Stimulated activated memory B cell treated with anti-CD40 and anti-IgM and Interleukin-4, amounts not matched to agents 10 μg/mL and 1 μg/mL and 100 μg/mL, for 72 hours (primary cell): ENCODE results near the gene GUK1.

Experiments used
- ATAC-seq: fragments of 150-1000 bp; cut with Tn5 transposase; 2 replicates; pipeline ENCODE4 v1.10.0; 2021
- H3K27ac Mint-ChIP-seq: one replicate; pipeline ENCODE4 v1.8.0; 2022; ENCODE audit warnings: mild to moderate bottlenecking, mixed read lengths
- H3K27me3 Mint-ChIP-seq: one replicate; pipeline ENCODE4 v1.8.0; 2022; ENCODE audit warnings: mixed read lengths
- H3K36me3 Mint-ChIP-seq: one replicate; pipeline ENCODE4 v1.8.0; 2022; ENCODE audit warnings: mixed read lengths
- H3K4me1 Mint-ChIP-seq: one replicate; pipeline ENCODE4 v1.8.0; 2022; ENCODE audit warnings: mixed read lengths
- H3K4me3 Mint-ChIP-seq: one replicate; pipeline ENCODE4 v1.8.0; 2022; ENCODE audit warnings: mild to moderate bottlenecking, moderate library complexity, mixed read lengths
- H3K9me3 Mint-ChIP-seq: one replicate; pipeline ENCODE4 v1.8.0; 2022; ENCODE audit warnings: mixed read lengths

GUK1 gene

GRCh38 chr1:228157729-228158126 is 17.6 kb downstream of the GUK1 start:
- no peak overlapping the region for H3K27ac Mint-ChIP-seq
- no peaks in the 10 kb centered on the region for H3K36me3 Mint-ChIP-seq
- H3K9me3 Mint-ChIP-seq = no peaks in the 10 kb centered on the region
- H3K4me3 Mint-ChIP-seq = no peak overlapping the region
- peaks cover 9% of the 10 kb centered on the region for H3K27me3 Mint-ChIP-seq
- no peak for ATAC-seq
- peaks cover 8% of the 10 kb centered on the region for H3K4me1 Mint-ChIP-seq

- Mint-ChIP-seq H3K27ac (no peak overlapping the region), H3K36me3 (no peaks in the 10 kb centered on the region), H3K9me3 (no peaks in the 10 kb centered on the region), H3K4me1 (peaks cover 8% of the 10 kb centered on the region), H3K27me3 (peaks cover 9% of the 10 kb centered on the region), H3K4me3 (no peak overlapping the region)
- ATAC-seq = peak; percentile 7
Measured at GRCh38 chr1:228158151-228159007, 18.3 kb downstream of the GUK1 start.

- Mint-ChIP-seq H3K27ac (no peak overlapping the region), H3K4me3 (no peak overlapping the region), H3K4me1 (peaks cover 11% of the 10 kb centered on the region), H3K36me3 (no peaks in the 10 kb centered on the region), H3K9me3 (no peaks in the 10 kb centered on the region), H3K27me3 (peaks cover 9% of the 10 kb centered on the region)
- no peak for ATAC-seq
Measured at GRCh38 chr1:228159008-228159665, 19.1 kb downstream of the GUK1 start.

GRCh38 chr1:228160201-228160761 is 20.2 kb downstream of the GUK1 start:
- no peak for ATAC-seq
- no peak overlapping the region for H3K4me3 Mint-ChIP-seq
- peaks cover 9% of the 10 kb centered on the region for H3K27me3 Mint-ChIP-seq
- H3K36me3 Mint-ChIP-seq = no peaks in the 10 kb centered on the region
- H3K4me1 Mint-ChIP-seq = peaks cover 13% of the 10 kb centered on the region
- H3K27ac Mint-ChIP-seq = no peak overlapping the region
- no peaks in the 10 kb centered on the region for H3K9me3 Mint-ChIP-seq

- H3K27ac Mint-ChIP-seq = no peak overlapping the region
- no peak overlapping the region for H3K4me3 Mint-ChIP-seq
- peaks cover 12% of the 10 kb centered on the region for H3K4me1 Mint-ChIP-seq
- no peaks in the 10 kb centered on the region for H3K36me3 Mint-ChIP-seq
- H3K9me3 Mint-ChIP-seq = no peaks in the 10 kb centered on the region
- no peak for ATAC-seq
- H3K27me3 Mint-ChIP-seq = peaks cover 9% of the 10 kb centered on the region
Measured at GRCh38 chr1:228161362-228161761, 21.3 kb downstream of the GUK1 start.

- Mint-ChIP-seq H3K9me3 (no peaks in the 10 kb centered on the region), H3K27me3 (peaks cover 4% of the 10 kb centered on the region), H3K4me1 (peaks cover 17% of the 10 kb centered on the region), H3K27ac (no peak overlapping the region), H3K4me3 (no peak overlapping the region), H3K36me3 (no peaks in the 10 kb centered on the region)
- no peak for ATAC-seq
Measured at GRCh38 chr1:228161866-228162265, 21.8 kb downstream of the GUK1 start.

GRCh38 chr1:228162286-228163006 is 22.4 kb downstream of the GUK1 start:
- Mint-ChIP-seq H3K27me3 (no peaks in the 10 kb centered on the region), H3K9me3 (no peaks in the 10 kb centered on the region), H3K27ac (no peak overlapping the region), H3K4me3 (no peak overlapping the region), H3K4me1 (peaks cover 19% of the 10 kb centered on the region), H3K36me3 (no peaks in the 10 kb centered on the region)
- ATAC-seq = no peak

GRCh38 chr1:228163007-228163753 is 23.1 kb downstream of the GUK1 start:
- Mint-ChIP-seq H3K9me3 (no peaks in the 10 kb centered on the region), H3K4me1 (peaks cover 24% of the 10 kb centered on the region), H3K27ac (peak overlapping the region; percentile 83), H3K36me3 (no peaks in the 10 kb centered on the region), H3K4me3 (no peak overlapping the region), H3K27me3 (no peaks in the 10 kb centered on the region)
- no peak for ATAC-seq

GRCh38 chr1:228163776-228164519 is 23.9 kb downstream of the GUK1 start:
- Mint-ChIP-seq H3K9me3 (no peaks in the 10 kb centered on the region), H3K27ac (peak overlapping the region; percentile 83), H3K27me3 (no peaks in the 10 kb centered on the region), H3K4me1 (peaks cover 31% of the 10 kb centered on the region), H3K4me3 (peak overlapping the region; percentile 74), H3K36me3 (no peaks in the 10 kb centered on the region)
- ATAC-seq = no peak

GRCh38 chr1:228164561-228165371 is 24.7 kb downstream of the GUK1 start:
- Mint-ChIP-seq H3K4me1 (peaks cover 39% of the 10 kb centered on the region), H3K27ac (peak overlapping the region; percentile 83), H3K36me3 (no peaks in the 10 kb centered on the region), H3K9me3 (no peaks in the 10 kb centered on the region), H3K4me3 (peak overlapping the region; percentile 78), H3K27me3 (no peaks in the 10 kb centered on the region)
- ATAC-seq = no peak

GRCh38 chr1:228165372-228166169 is 25.5 kb downstream of the GUK1 start, which contains the start of gene IBA57:
TSS of gene IBA57 (plus strand) at chr1:228165804. CDS start at chr1:228165817, 13 bp downstream.
- Mint-ChIP-seq H3K4me1 (peaks cover 41% of the 10 kb centered on the region), H3K27ac (peak within 1 kb of the TSS; percentile 83), H3K9me3 (no peaks in the 10 kb centered on the region), H3K4me3 (peak within 1 kb of the TSS; percentile 89), H3K27me3 (no peaks in the 10 kb centered on the region), H3K36me3 (no peaks in the 10 kb centered on the region)
- ATAC-seq = peak; percentile 94

- no peaks in the 10 kb centered on the region for H3K27me3 Mint-ChIP-seq
- peak; percentile 25 for ATAC-seq
- peak overlapping the region; percentile 83 for H3K27ac Mint-ChIP-seq
- peak overlapping the region; percentile 89 for H3K4me3 Mint-ChIP-seq
- H3K9me3 Mint-ChIP-seq = no peaks in the 10 kb centered on the region
- peaks cover 42% of the 10 kb centered on the region for H3K4me1 Mint-ChIP-seq
- no peaks in the 10 kb centered on the region for H3K36me3 Mint-ChIP-seq
Measured at GRCh38 chr1:228166170-228166936, 26.3 kb downstream of the GUK1 start.
